ENCODE results near the gene FNDC3B. TPM values are rescaled to one million over a fixed set of nuclear protein-coding genes. Genes with fewer than 3 reads are reported as not detected.

Gene FNDC3B
- polyA plus RNA-seq, 12 donors, result 35.7 to 87.3 (median 64.8) TPM; not detected in 1

- no peak for DNase-seq
These were observed 31.4 kb downstream of the FNDC3B start for GRCh38 chr3:172070802-172071201.

DNA sequence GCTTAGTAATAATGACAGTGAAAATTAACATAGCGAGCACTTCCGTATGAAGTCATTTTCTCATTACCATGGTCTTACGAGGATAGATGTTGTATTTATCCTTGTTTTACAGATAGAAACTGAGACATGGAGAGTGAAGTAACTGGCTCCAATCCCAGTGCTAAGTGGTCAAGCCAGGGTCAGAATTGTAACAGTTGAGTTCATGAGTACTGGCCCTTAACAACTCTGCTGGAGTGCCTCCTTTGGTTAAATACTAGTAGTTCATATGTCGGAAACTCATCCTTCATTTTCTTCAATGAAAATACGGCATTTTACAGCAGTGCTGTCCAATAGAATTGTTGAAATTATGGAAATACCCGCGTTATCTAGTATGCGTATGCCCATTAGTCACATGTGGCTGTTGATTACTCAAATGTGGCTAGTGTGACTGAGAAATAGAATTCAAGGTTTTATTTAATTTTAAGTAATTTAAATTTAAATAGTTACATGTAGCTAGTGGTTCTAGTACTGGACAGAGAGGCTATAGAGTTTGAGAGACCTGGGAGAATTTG, 32.5 kb downstream of the FNDC3B start:
- DNase-seq, result no peak

- DNase-seq, result no peak
These were observed 33.2 kb downstream of the FNDC3B start for GRCh38 chr3:172072543-172072942.

- no peak for DNase-seq
These were observed 34.0 kb downstream of the FNDC3B start for GRCh38 chr3:172073262-172073915.

DNA sequence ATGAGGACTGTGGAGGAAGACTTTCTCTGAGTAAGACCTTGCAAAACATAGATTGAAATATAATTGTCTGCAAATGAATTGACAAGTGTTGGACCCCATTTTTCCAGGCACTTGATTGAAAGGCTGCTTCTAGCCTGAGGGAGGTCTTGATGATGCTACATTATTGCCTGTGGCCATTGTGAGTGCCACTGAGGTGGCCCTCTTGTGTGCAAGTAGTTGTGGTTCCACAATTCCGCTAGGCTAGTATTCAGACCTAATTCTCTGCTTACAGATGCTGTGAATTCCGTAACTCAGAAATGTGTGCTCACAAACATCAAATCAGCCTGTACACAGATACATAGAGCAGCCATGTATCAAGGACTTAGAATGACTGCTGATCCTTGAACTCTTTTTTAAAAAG, 34.7 kb downstream of the FNDC3B start:
- DNase-seq, result no peak

DNA sequence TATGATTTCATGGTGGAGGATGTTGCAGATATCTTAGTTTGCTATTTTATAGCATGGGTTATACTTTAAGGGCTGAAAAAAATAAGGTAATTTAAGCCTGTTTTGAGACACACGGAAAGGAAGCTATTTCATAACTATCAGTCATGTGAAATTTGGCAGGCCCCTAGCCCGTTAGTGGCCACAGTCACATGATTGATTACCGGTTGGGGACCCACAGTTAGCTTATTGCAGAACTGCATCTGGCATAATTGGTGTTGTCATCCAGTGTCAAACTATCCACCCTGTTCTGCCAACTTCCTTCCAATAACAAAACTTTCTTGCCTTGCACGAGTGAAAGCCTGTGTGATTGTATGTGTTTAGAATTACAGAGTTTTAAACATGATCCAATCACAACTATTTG, 35.2 kb downstream of the FNDC3B start:
- no peak for DNase-seq

DNA sequence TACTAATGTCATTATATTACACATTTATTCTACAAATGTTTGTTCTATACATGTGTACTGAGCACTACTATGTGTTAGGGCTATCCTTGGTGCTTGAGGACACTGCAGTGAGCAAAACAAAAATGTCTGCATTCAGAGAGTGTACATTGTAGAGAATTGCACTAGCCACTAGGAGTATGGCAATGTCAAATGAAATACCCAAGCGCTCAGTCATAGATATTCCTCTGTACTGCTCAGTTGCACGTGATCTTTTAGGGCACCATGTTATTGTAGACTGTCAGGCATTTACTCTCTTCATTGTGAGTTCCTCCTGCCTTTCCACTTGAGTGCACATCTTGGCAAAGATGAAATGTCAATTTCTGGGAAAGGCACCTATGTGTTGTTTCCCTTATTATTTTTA, 36.8 kb downstream of the FNDC3B start:
- no peak for DNase-seq

GRCh38 chr3:172077197-172077757, 37.9 kb downstream of the FNDC3B start:
- no peak for DNase-seq

DNA sequence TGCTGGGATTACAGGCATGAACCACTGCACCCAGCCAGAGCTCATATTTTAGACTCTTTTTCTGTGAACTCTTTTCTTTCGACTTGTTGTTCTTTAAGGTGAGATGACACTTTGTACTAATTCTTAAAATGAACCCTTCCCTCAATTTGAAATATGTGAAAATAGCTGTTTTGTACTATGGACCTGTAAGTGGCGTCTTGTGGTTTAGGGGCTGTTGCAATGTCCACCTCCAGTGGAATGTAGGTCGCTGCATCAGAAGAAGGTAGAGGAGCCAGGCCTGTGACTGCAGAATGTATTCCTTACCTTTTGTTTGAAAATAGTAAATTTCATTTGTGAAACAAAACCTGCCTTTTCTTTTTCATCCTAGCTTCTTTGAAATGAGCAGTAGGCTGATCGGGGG, 38.9 kb downstream of the FNDC3B start:
- no peak for DNase-seq

- no peak for DNase-seq
These were observed 39.3 kb downstream of the FNDC3B start for GRCh38 chr3:172078721-172079120.

GRCh38 chr3:172079326-172079976, 40.1 kb downstream of the FNDC3B start:
- no peak for DNase-seq

- no peak for DNase-seq
These were observed 41.1 kb downstream of the FNDC3B start for GRCh38 chr3:172080503-172080902.

- peak; percentile 91 for DNase-seq
These were observed 42.9 kb downstream of the FNDC3B start for GRCh38 chr3:172082269-172082668.

- no peak for DNase-seq
These were observed 43.6 kb downstream of the FNDC3B start for GRCh38 chr3:172082820-172083513.

- DNase-seq, result no peak
These were observed 44.6 kb downstream of the FNDC3B start for GRCh38 chr3:172083995-172084409.

GRCh38 chr3:172084871-172085556, 45.6 kb downstream of the FNDC3B start:
- DNase-seq, result no peak

GRCh38 chr3:172085557-172085895, 46.1 kb downstream of the FNDC3B start:
- no peak for DNase-seq

DNA sequence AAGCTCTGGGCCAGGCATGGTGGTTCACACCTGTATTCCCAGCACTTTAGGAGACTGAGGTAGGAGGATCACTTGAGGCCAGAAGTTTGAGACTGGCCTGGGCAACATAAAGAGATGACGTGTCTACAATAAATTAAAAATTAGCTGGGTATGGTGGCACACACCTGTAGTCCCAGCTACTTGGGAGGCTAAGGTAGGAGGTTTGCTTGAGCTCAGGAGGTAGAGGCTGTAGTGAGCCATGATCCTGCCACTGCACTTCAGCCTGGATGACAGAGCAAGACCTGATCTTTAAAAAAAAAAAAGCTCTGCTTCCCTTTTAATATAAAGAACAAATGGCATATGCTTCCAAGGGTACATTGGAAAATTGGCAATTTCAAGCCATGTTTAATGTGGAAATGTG, 46.7 kb downstream of the FNDC3B start:
- DNase-seq, result no peak

- DNase-seq, result no peak
These were observed 47.8 kb downstream of the FNDC3B start for GRCh38 chr3:172087198-172087597.

GRCh38 chr3:172087602-172088580, 48.5 kb downstream of the FNDC3B start:
- DNase-seq, result no peak

DNA sequence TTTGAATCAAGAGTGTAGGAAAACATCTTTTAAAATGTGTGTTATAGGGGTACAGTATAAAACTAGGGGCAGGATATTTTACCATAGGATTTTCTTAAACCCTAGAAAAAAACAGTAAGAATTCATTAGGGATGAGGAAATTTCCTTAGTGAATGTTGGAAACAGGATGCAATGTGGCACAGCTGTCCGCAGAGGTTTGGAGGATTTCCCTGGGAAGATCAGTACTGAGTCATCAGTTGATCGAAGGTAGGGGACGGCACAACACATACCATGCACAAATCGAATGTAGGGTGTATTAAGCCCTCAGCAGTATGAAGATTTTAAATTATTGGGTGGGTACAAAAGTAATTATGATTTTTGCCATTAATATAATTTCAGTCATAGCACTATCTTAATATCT, 49.9 kb downstream of the FNDC3B start:
- no peak for DNase-seq
